Brain pericyte (primary cell): Measurements from ENCODE around the gene AOAH.

Source experiments
- DNase-seq: peaks from one replicate; pipeline ENCODE4 v3.0.0-alpha.2; 2012; ENCODE audit warnings: low read depth, low spot score

The AOAH gene

GRCh38 chr7:36723951-36724664 lies at the start of gene AOAH:
AOAH (minus strand) TSS chr7:36724494; CDS start chr7:36724148, 346 bp downstream.
- no peak for DNase-seq

- DNase-seq: no peak
These were observed 42.2 kb upstream of the AOAH start for GRCh38 chr7:36766451-36766850.

- DNase-seq: no peak
These were observed 41.3 kb upstream of the AOAH start for GRCh38 chr7:36765605-36766004.

- DNase-seq: no peak
These were observed 40.6 kb upstream of the AOAH start for GRCh38 chr7:36764929-36765328.

- DNase-seq: no peak
These were observed 39.0 kb upstream of the AOAH start for GRCh38 chr7:36763132-36763816.

GRCh38 chr7:36762394-36762793 lies 38.1 kb upstream of the AOAH start:
- DNase-seq: no peak

GRCh38 chr7:36761835-36762234 lies 37.5 kb upstream of the AOAH start:
- DNase-seq: no peak

GRCh38 chr7:36760856-36761762 lies 36.8 kb upstream of the AOAH start:
- DNase-seq: no peak

GRCh38 chr7:36758879-36759278 lies 34.6 kb upstream of the AOAH start:
- no peak for DNase-seq

- no peak for DNase-seq
These were observed 31.2 kb upstream of the AOAH start for GRCh38 chr7:36755484-36755883.

- DNase-seq: no peak
These were observed 27.9 kb upstream of the AOAH start for GRCh38 chr7:36752026-36752711.

- DNase-seq: no peak
These were observed 26.2 kb upstream of the AOAH start for GRCh38 chr7:36750451-36750850.

- DNase-seq: no peak
These were observed 25.1 kb upstream of the AOAH start for GRCh38 chr7:36749282-36749960.

GRCh38 chr7:36748017-36748487 lies 23.8 kb upstream of the AOAH start:
- no peak for DNase-seq

GRCh38 chr7:36747280-36748016 lies 23.2 kb upstream of the AOAH start:
- no peak for DNase-seq

GRCh38 chr7:36746347-36746746 lies 22.1 kb upstream of the AOAH start:
- no peak for DNase-seq

GRCh38 chr7:36742911-36743775 lies 18.8 kb upstream of the AOAH start:
- no peak for DNase-seq

GRCh38 chr7:36741866-36742265 lies 17.6 kb upstream of the AOAH start:
- DNase-seq: no peak

- no peak for DNase-seq
These were observed 15.1 kb upstream of the AOAH start for GRCh38 chr7:36739351-36739750.
